Ureter (tissue), 1 donor: Measurements from ENCODE around the gene COL12A1. TPM values are rescaled to one million over a fixed set of nuclear protein-coding genes. Genes with fewer than 3 reads are reported as not detected.
A peak's percentile ranks its signal among the peaks of the same experiment; 100 is the strongest.

Source experiments
- DNase-seq: peaks from one replicate; pipeline ENCODE4 v3.0.0-alpha.2; 2020; ENCODE audit warnings: low spot score
- total RNA-seq: library from RNA; stranded (reverse); gene quantifications from one replicate; pipeline ENCODE4 v1.2.4, GENCODE V29; 2023
- donor health status: DM: yes; HTN: yes; CAD: no.

Gene COL12A1
- 40.4 TPM for total RNA-seq

GRCh38 chr6:75205776-75206575 lies at the start of gene COL12A1:
Gene COL12A1 (minus strand): TSS chr6:75206053. CDS start chr6:75202792, 3,261 bp downstream.
- DNase-seq: peak; percentile 87

GRCh38 chr6:75250552-75250951 lies 44.7 kb upstream of the COL12A1 start:
- no peak for DNase-seq

- DNase-seq: no peak
These were observed 44.0 kb upstream of the COL12A1 start for GRCh38 chr6:75249837-75250236.

GRCh38 chr6:75246386-75246785 lies 40.5 kb upstream of the COL12A1 start:
- no peak for DNase-seq

GRCh38 chr6:75244063-75244584 lies 38.3 kb upstream of the COL12A1 start:
- DNase-seq: no peak

GRCh38 chr6:75243333-75244062 lies 37.6 kb upstream of the COL12A1 start, which contains the start of gene COX7A2:
Gene COX7A2 (minus strand): TSS chr6:75243801. CDS start chr6:75243734, 67 bp downstream.
- DNase-seq: peak; percentile 92

- DNase-seq: no peak
These were observed 30.8 kb upstream of the COL12A1 start for GRCh38 chr6:75236630-75237029.

GRCh38 chr6:75235271-75235670 lies 29.4 kb upstream of the COL12A1 start:
- DNase-seq: no peak

- no peak for DNase-seq
These were observed 28.4 kb upstream of the COL12A1 start for GRCh38 chr6:75234126-75234865.

- no peak for DNase-seq
These were observed 27.3 kb upstream of the COL12A1 start for GRCh38 chr6:75233092-75233615.

GRCh38 chr6:75230484-75231325 lies 24.9 kb upstream of the COL12A1 start:
- no peak for DNase-seq

- DNase-seq: no peak
These were observed 18.6 kb upstream of the COL12A1 start for GRCh38 chr6:75224303-75224926.

GRCh38 chr6:75223428-75223827 lies 17.6 kb upstream of the COL12A1 start:
- no peak for DNase-seq

GRCh38 chr6:75222261-75222660 lies 16.4 kb upstream of the COL12A1 start:
- no peak for DNase-seq

- DNase-seq: no peak
These were observed 15.3 kb upstream of the COL12A1 start for GRCh38 chr6:75221116-75221515.

- DNase-seq: no peak
These were observed 14.5 kb upstream of the COL12A1 start for GRCh38 chr6:75220357-75220756.

- DNase-seq: no peak
These were observed 13.4 kb upstream of the COL12A1 start for GRCh38 chr6:75219263-75219662.

- no peak for DNase-seq
These were observed 11.3 kb upstream of the COL12A1 start for GRCh38 chr6:75217193-75217592.

GRCh38 chr6:75215291-75215690 lies 9.4 kb upstream of the COL12A1 start:
- no peak for DNase-seq

- no peak for DNase-seq
These were observed 7.9 kb upstream of the COL12A1 start for GRCh38 chr6:75213732-75214131.
